Adipocyte (in vitro differentiated cells): ENCODE measurements around the gene EXOC3L1.

Source experiments
- DNase-seq: peaks from one replicate; pipeline ENCODE4 v3.0.0-alpha.2; 2015; ENCODE audit warnings: low read depth
- H3K27me3 ChIP-seq: replicated peaks from 2 replicates; pipeline ENCODE4 v1.7.0; 2013; ENCODE audit warnings: mild to moderate bottlenecking, low read length, moderate library complexity; ENCODE audit not compliant: control insufficient read depth, insufficient read depth
- H3K36me3 ChIP-seq: 2 replicates; pipeline ENCODE4 v1.7.0; 2013; ENCODE audit warnings: low read length, mild to moderate bottlenecking, moderate library complexity; ENCODE audit not compliant: control insufficient read depth, insufficient read depth, severe bottlenecking
- H3K4me1 ChIP-seq: 2 replicates; pipeline ENCODE4 v1.7.0; 2013; ENCODE audit warnings: mild to moderate bottlenecking, low read length, moderate library complexity; ENCODE audit not compliant: control insufficient read depth, insufficient read depth
- H3K4me3 ChIP-seq: 2 replicates; pipeline ENCODE4 v1.7.0; 2013; ENCODE audit warnings: mild to moderate bottlenecking, low read length, moderate library complexity
- H3K9ac ChIP-seq: 2 replicates; pipeline ENCODE4 v1.7.0; 2013; ENCODE audit warnings: mild to moderate bottlenecking, low read length, moderate library complexity
- H3K9me3 ChIP-seq: 2 replicates; pipeline ENCODE4 v1.7.0; 2013; ENCODE audit warnings: mild to moderate bottlenecking, low read length, moderate library complexity; ENCODE audit not compliant: control insufficient read depth

The EXOC3L1 gene

DNA sequence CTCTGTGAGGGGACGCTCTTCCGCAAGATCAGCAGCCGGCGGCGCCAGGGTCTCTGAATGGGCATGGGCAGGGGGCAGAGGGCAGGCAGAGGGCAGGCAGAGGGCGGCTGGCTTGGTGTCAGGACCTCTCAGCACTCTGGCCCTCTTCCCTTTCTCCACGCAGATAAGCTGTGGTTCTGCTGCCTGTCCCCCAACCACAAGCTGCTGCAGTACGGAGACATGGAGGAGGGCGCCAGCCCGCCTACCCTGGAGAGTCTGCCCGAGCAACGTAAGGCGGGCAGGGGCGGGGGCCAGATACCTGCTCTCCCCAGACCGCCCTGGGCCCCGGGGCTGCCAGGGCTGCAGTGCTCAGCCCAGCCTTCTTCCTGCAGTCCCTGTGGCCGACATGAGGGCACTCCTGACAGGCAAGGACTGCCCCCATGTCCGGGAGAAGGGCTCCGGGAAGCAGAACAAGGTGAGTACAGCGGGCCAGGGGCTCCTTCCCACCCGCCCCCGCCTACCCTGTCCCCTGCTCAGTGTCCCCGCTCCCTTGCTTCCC lies 13.1 kb upstream of the EXOC3L1 start:
- Histone ChIP-seq H3K4me1 (peaks cover 18% of the 10 kb centered on the region), H3K4me3 (no peak overlapping the region), H3K27me3 (no peaks in the 10 kb centered on the region), H3K36me3 (peaks cover 5% of the 10 kb centered on the region), H3K9ac (no peak overlapping the region), H3K9me3 (no peaks in the 10 kb centered on the region)
- no peak for DNase-seq

GRCh38 chr16:67202426-67202825 lies 12.5 kb upstream of the EXOC3L1 start:
- H3K27me3 ChIP-seq: no peaks in the 10 kb centered on the region
- peaks cover 16% of the 10 kb centered on the region for H3K4me1 ChIP-seq
- no peak overlapping the region for H3K4me3 ChIP-seq
- no peaks in the 10 kb centered on the region for H3K9me3 ChIP-seq
- H3K36me3 ChIP-seq: peaks cover 11% of the 10 kb centered on the region
- no peak overlapping the region for H3K9ac ChIP-seq
- DNase-seq: no peak

DNA sequence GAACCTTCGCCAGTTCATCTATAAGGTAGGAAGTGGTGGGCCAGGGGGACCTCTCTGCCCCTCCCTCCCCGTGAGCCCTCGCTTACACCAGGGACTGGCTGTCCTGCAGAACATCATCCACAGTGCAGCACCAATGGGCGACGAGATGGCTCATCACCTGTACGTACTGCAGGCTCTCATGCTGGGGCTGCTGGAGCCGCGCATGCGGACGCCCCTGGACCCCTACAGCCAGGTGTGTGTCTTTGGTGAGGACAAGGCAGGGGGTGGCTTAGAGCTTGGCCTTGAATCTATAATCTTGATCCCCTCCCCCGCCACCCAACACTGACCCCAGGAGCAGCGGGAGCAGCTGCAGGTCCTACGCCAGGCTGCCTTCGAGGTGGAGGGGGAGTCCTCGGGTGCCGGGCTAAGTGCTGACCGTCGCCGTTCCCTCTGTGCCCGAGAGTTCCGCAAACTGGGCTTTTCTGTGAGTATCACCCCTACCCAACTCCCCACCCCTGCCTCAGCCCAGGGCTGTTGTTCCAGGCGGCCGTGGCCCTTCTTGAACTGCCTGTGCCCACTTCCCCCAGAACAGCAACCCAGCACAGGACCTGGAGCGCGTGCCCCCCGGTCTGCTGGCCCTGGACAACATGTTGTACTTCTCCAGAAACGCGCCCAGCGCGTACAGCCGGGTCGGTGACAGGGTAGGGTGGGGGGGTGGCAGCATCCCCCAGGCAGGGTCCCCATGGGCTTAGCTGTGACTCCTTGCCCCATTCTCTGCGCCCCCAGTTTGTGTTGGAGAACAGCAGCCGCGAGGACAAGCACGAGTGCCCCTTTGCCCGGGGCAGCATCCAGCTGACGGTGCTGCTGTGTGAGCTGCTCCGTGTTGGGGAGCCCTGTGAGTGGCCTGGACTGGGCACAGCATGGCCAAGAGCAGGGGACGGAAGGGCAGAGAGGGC lies 11.7 kb upstream of the EXOC3L1 start:
- H3K36me3 ChIP-seq: peaks cover 19% of the 10 kb centered on the region
- no peaks in the 10 kb centered on the region for H3K27me3 ChIP-seq
- H3K9ac ChIP-seq: no peak overlapping the region
- H3K4me1 ChIP-seq: peaks cover 8% of the 10 kb centered on the region
- DNase-seq: no peak
- no peak overlapping the region for H3K4me3 ChIP-seq
- H3K9me3 ChIP-seq: no peaks in the 10 kb centered on the region

GRCh38 chr16:67200491-67200890 lies 10.6 kb upstream of the EXOC3L1 start:
- Histone ChIP-seq H3K36me3 (peaks cover 30% of the 10 kb centered on the region), H3K4me1 (peaks cover 7% of the 10 kb centered on the region), H3K9ac (no peak overlapping the region), H3K27me3 (no peaks in the 10 kb centered on the region), H3K4me3 (no peak overlapping the region), H3K9me3 (no peaks in the 10 kb centered on the region)
- DNase-seq: no peak

DNA sequence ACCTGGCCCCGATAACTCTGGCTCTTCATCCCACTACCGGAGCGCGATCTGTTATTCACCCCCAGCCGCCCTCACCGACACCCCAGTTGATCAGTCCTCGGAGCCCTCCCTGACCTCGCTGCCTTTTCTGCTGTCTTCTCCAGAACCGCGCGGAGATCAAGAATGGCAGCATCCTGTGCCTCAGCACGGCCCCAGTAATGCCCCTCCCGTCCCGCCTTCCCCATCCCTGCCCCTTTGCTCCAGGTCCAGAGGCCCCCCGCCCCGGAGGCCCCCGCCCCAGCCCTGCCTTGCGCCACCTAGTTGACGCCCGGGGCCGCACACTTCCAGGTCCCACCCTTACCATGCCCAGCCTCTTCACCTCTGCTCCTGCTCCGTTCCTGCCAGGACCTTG lies 9.9 kb upstream of the EXOC3L1 start:
- DNase-seq: no peak
- no peak overlapping the region for H3K9ac ChIP-seq
- H3K36me3 ChIP-seq: peaks cover 37% of the 10 kb centered on the region
- no peak overlapping the region for H3K4me3 ChIP-seq
- no peaks in the 10 kb centered on the region for H3K27me3 ChIP-seq
- H3K9me3 ChIP-seq: no peaks in the 10 kb centered on the region
- peaks cover 7% of the 10 kb centered on the region for H3K4me1 ChIP-seq

DNA sequence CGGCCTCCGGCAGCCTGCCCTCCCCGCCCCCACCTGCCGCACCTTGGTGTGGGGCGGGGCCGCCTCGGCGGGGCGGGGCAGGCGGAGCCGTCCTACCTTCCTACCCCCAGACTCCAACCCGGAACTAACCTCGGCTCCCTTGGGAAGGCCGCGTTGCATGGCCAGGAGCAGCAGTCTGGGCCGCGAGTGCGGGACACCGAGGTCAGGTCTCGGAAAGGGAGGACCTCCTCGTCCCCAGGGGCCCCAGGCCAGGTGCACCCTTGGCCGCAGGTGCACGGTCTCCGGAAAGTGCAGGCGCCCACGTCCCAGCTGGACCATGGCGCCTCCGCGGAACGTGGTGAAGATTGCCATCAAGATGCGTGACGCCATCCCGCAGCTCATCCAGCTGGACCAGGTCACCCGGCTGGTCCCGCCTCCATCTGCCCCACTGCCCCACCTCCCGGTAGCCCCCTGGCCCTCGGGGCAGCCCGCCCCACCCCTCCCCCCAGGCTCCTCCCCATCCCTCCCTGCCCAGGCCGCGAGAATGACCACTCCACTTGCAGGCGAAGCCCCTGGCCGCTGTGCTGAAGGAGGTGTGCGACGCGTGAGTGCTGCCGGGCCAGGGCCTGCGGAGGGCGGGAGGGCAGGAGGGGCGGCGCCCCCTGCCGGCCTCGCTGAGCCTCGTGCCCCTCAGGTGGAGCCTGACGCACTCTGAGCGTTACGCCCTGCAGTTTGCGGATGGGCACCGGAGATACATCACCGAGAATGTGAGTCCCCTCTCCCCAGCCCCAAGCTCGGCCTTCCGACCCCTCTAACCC lies 9.3 kb upstream of the EXOC3L1 start, which contains the start of gene ELMO3:
Gene ELMO3 (plus strand): TSS at position 121 of the 797 bp plus-strand sequence. CDS start 196 bp downstream, at position 317.
- Histone ChIP-seq H3K4me3 (no peak within 1 kb of the TSS), H3K9ac (peak within 1 kb of the TSS; percentile 0), H3K36me3 (peaks cover 43% of the 10 kb centered on the region), H3K9me3 (no peaks in the 10 kb centered on the region), H3K4me1 (peaks cover 8% of the 10 kb centered on the region), H3K27me3 (no peaks in the 10 kb centered on the region)
- no peak for DNase-seq

DNA sequence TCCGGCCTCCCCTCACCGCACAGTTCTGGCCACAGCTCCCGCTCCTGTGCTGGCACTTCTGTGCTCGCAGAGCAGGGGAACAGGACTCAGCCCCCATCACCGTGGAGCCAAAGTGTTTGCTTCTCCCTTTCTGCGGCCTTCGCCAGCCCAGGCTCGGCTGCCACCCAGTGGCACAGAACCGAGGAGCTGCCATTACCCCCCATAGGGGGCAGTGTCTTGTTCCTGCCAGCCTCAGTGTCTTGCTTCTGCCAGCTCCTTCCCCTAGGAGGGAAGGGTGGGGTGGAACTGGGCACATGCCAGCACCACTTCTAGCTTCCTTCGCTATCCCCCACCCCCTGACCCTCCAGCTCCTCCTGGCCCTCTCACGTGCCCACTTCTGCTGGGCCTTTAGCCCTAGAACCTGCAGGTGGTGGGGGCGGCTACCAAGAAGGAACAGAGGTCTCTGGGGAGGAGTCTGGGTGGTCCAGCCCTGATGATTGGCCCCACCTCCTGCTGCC lies 8.3 kb upstream of the EXOC3L1 start:
- peaks cover 50% of the 10 kb centered on the region for H3K36me3 ChIP-seq
- no peak overlapping the region for H3K4me3 ChIP-seq
- H3K4me1 ChIP-seq: peaks cover 17% of the 10 kb centered on the region
- no peaks in the 10 kb centered on the region for H3K9me3 ChIP-seq
- peak overlapping the region; percentile 0 for H3K9ac ChIP-seq
- no peaks in the 10 kb centered on the region for H3K27me3 ChIP-seq
- no peak for DNase-seq

DNA sequence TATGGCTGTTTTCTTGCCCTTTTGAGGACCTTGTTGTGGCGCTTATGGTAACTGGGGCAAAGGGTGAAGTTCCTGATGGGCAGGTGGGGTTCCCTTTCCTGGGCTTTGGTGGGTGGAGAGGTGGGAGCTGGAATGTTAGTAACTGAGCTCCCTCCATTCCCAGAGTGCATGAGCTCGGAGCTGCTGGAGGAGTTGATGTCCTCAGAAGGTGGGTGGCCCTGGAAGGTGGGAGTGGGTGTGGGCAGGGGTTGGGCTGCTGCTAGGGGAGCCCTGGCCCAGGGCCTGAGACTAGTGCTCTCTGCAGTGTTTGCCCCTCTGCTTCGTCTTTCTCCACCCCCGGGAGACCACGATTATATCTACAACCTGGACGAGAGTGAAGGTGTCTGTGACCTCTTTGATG lies 7.8 kb upstream of the EXOC3L1 start:
- Histone ChIP-seq H3K9ac (peak overlapping the region; percentile 0), H3K9me3 (no peaks in the 10 kb centered on the region), H3K4me1 (peaks cover 23% of the 10 kb centered on the region), H3K4me3 (no peak overlapping the region), H3K36me3 (peaks cover 50% of the 10 kb centered on the region), H3K27me3 (no peaks in the 10 kb centered on the region)
- no peak for DNase-seq

DNA sequence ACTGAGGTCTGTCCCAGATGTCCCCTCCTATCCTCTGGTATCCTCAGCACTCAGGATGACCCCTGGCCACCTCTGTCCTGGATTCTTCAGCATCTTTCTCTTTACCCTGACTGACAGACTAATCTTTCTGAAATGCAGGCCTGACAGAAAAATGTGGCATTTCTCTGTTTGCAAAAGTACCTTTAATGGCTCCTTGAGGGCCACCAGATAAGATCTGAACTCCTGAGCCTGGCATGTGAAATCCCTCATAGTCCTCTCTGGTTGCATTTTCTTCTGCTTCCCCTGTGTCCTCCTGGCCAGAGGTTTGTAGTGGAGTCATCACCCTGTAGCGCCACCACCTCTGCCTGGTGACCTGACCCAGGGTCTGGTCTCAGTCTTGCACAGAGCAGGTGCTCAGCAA lies 6.9 kb upstream of the EXOC3L1 start:
- H3K9ac ChIP-seq: no peak overlapping the region
- peaks cover 24% of the 10 kb centered on the region for H3K4me1 ChIP-seq
- H3K4me3 ChIP-seq: no peak overlapping the region
- no peaks in the 10 kb centered on the region for H3K27me3 ChIP-seq
- DNase-seq: no peak
- H3K36me3 ChIP-seq: peaks cover 50% of the 10 kb centered on the region
- H3K9me3 ChIP-seq: no peaks in the 10 kb centered on the region

GRCh38 chr16:67195676-67196075 lies 5.7 kb upstream of the EXOC3L1 start:
- Histone ChIP-seq H3K27me3 (no peaks in the 10 kb centered on the region), H3K4me1 (peaks cover 24% of the 10 kb centered on the region), H3K9me3 (no peaks in the 10 kb centered on the region), H3K9ac (no peak overlapping the region), H3K36me3 (peaks cover 46% of the 10 kb centered on the region), H3K4me3 (no peak overlapping the region)
- no peak for DNase-seq

- no peaks in the 10 kb centered on the region for H3K9me3 ChIP-seq
- peaks cover 46% of the 10 kb centered on the region for H3K36me3 ChIP-seq
- H3K4me1 ChIP-seq: peaks cover 24% of the 10 kb centered on the region
- DNase-seq: no peak
- no peak overlapping the region for H3K4me3 ChIP-seq
- no peaks in the 10 kb centered on the region for H3K27me3 ChIP-seq
- peak overlapping the region; percentile 99 for H3K9ac ChIP-seq
Observed at GRCh38 chr16:67194260-67194659, 4.3 kb upstream of the EXOC3L1 start.
